HepG2 (cell line): Measurements from ENCODE around the gene TPPP2. TPM values are rescaled to one million over a fixed set of nuclear protein-coding genes. Genes with fewer than 3 reads are reported as not detected.

Experiments used
- BCL6 ChIP-seq: IDR thresholded peaks from 2 replicates; pipeline ENCODE4 v1.6.1; 2016; ENCODE audit warnings: missing genetic modification reagents, missing compliant biosample characterization
- CREM ChIP-seq, 2 experiments: sonication (generic) in 1 of 2; formaldehyde crosslinking in 1 of 2; IDR thresholded peaks; 2 replicates each; pipeline versions ENCODE4 v1.4.0 to v1.6.1; 2016 to 2020; ENCODE audit warnings: antibody characterized with exemption in 1 of 2, mild to moderate bottlenecking in 1 of 2, missing genetic modification reagents in 1 of 2
- DRAP1 ChIP-seq: IDR thresholded peaks from 2 replicates; pipeline ENCODE4 v1.6.1; 2016; ENCODE audit warnings: missing genetic modification reagents, missing compliant biosample characterization
- ETV5 ChIP-seq: IDR thresholded peaks from 2 replicates; pipeline ENCODE4 v1.6.1; 2018; ENCODE audit warnings: missing biosample characterization, missing genetic modification reagents, inconsistent platforms, borderline replicate concordance
- HDAC2 ChIP-seq: sonication (generic); formaldehyde crosslinking; IDR thresholded peaks from 2 replicates; pipeline ENCODE4 v1.4.0; 2020; ENCODE audit warnings: missing genetic modification reagents
- HOXA3 ChIP-seq: sonication (generic); formaldehyde crosslinking; IDR thresholded peaks from 2 replicates; pipeline ENCODE4 v1.5.0; 2020; ENCODE audit warnings: missing genetic modification reagents
- MED1 ChIP-seq: sonication (generic); formaldehyde crosslinking; IDR thresholded peaks from 2 replicates; pipeline ENCODE4 v1.4.0; 2020; ENCODE audit warnings: missing genetic modification reagents
- MLX ChIP-seq: IDR thresholded peaks from 2 replicates; pipeline ENCODE4 v1.6.1; 2016
- POLR2AphosphoS5 ChIP-seq: IDR thresholded peaks from 2 replicates; pipeline ENCODE4 v1.6.1; 2012; ENCODE audit warnings: low read depth, low read length
- RARA ChIP-seq: IDR thresholded peaks from 2 replicates; pipeline ENCODE4 v1.6.1; 2016; ENCODE audit warnings: missing genetic modification reagents, missing compliant biosample characterization
- SALL1 ChIP-seq: sonication (generic); formaldehyde crosslinking; IDR thresholded peaks from 2 replicates; pipeline ENCODE4 v1.8.0; 2022; ENCODE audit warnings: mild to moderate bottlenecking, missing genetic modification reagents
- SKIL ChIP-seq: sonication (generic); formaldehyde crosslinking; IDR thresholded peaks from 2 replicates; pipeline ENCODE4 v1.8.0; 2022; ENCODE audit warnings: missing genetic modification reagents, mild to moderate bottlenecking, moderate library complexity, borderline replicate concordance
- SOX5 ChIP-seq: IDR thresholded peaks from 2 replicates; pipeline ENCODE4 v1.6.1; 2016; ENCODE audit warnings: borderline replicate concordance
- SOX6 ChIP-seq, 2 experiments: fragments of 450-650 bp in 1 of 2; sonication (generic) in 1 of 2; formaldehyde crosslinking in 1 of 2; IDR thresholded peaks; 2 replicates each; pipeline versions ENCODE4 v1.4.0 to v1.6.1; 2017 to 2020; ENCODE audit warnings: antibody characterized with exemption in 1 of 2, mild to moderate bottlenecking in 1 of 2, missing genetic modification reagents in 1 of 2
- TBX2 ChIP-seq: sonication (generic); formaldehyde crosslinking; IDR thresholded peaks from 2 replicates; pipeline ENCODE4 v1.5.0; 2020; ENCODE audit warnings: missing genetic modification reagents, mild to moderate bottlenecking, borderline replicate concordance
- TCF7 ChIP-seq: sonication (generic); IDR thresholded peaks from 2 replicates; pipeline ENCODE4 v1.6.1; 2016; ENCODE audit warnings: antibody characterized with exemption, low read depth
- ZBTB34 ChIP-seq: sonication (generic); formaldehyde crosslinking; IDR thresholded peaks from 2 replicates; pipeline ENCODE4 v1.8.0; 2022; ENCODE audit warnings: mild to moderate bottlenecking, missing genetic modification reagents
- ZFX ChIP-seq: sonication (generic); formaldehyde crosslinking; IDR thresholded peaks from 2 replicates; pipeline ENCODE4 v1.4.0; 2020; ENCODE audit warnings: mild to moderate bottlenecking, low read depth, missing genetic modification reagents, moderate library complexity
- ZFY ChIP-seq: sonication (generic); formaldehyde crosslinking; IDR thresholded peaks from 2 replicates; pipeline ENCODE4 v1.4.0; 2020; ENCODE audit warnings: missing genetic modification reagents
- ZNF274 ChIP-seq: sonication (generic); formaldehyde crosslinking; IDR thresholded peaks from 2 replicates; pipeline ENCODE4 v1.5.1; 2020; ENCODE audit warnings: mild to moderate bottlenecking, missing genetic modification reagents
- ZNF567 ChIP-seq: sonication (generic); formaldehyde crosslinking; IDR thresholded peaks from 2 replicates; pipeline ENCODE4 v1.8.1; 2023; ENCODE audit warnings: mild to moderate bottlenecking, missing genetic modification reagents, borderline replicate concordance
- ZNF629 ChIP-seq: sonication (generic); formaldehyde crosslinking; conservative IDR thresholded peaks from 2 replicates; pipeline ENCODE4 v1.5.0; 2020; ENCODE audit warnings: missing genetic modification reagents
- ZSCAN9 ChIP-seq: IDR thresholded peaks from 2 replicates; pipeline ENCODE4 v1.6.1; 2016; ENCODE audit warnings: borderline replicate concordance
- polyA plus RNA-seq, 8 experiments: library from polyadenylated mRNA; depleted of rRNA in 3 of 8; stranded (reverse) in 7 of 8; unstranded in 1 of 8; fragments of >200 nt; fragmentation: Illumina TruSeq in 4 of 8; extraction: Trizol in 4 of 8; gene quantifications; 2 replicates each; pipeline versions ENCODE4 v1.2.1 to v1.2.3, GENCODE V29; 2011 to 2016; ENCODE audit warnings: low read depth in 4 of 8, missing spikeins in 1 of 8, mixed read lengths in 1 of 8; ENCODE audit not compliant: insufficient read depth in 1 of 8
- total RNA-seq, 5 experiments: library from RNA; depleted of rRNA; stranded (reverse); fragments of >200 nt; fragmentation: Illumina TruSeq; extraction: Trizol; gene quantifications; 2 replicates each; pipeline ENCODE4 v1.2.3, GENCODE V29; 2016; ENCODE audit warnings: low read depth in 1 of 5

The TPPP2 gene
- total and polyA plus RNA-seq, 2 of the 13 experiments (the other 11 are each of a cell fraction or from before 2014, with no cell fraction given): 0.58 to 4.2 TPM

GRCh38 chr14:21048638-21049037 lies 18.6 kb downstream of the TPPP2 start (continued):
- TF ChIP-seq MLX (CRISPR knock-in tag) (peak; percentile 39; the same call in 1 of the 2 replicates), ZNF274 (CRISPR knock-in tag) (no peak), ZFX (0 out of 2 replicates have a peak, but pooled peaks have one; percentile 20), SOX5 (peak; percentile 98), DRAP1 (CRISPR knock-in tag) (no peak), ZBTB34 (CRISPR knock-in tag) (peak; percentile 68; the same call in 1 of the 2 replicates), HDAC2 (CRISPR knock-in tag) (peak; percentile 67), POLR2AphosphoS5 (no peak), ZSCAN9 (CRISPR knock-in tag) (peak; percentile 44; the same call in 1 of the 2 replicates), SALL1 (CRISPR knock-in tag) (peak; percentile 52; the same call in 1 of the 2 replicates), TCF7 (peak; percentile 84), ZNF567 (CRISPR knock-in tag) (0 out of 2 replicates have a peak, but pooled peaks have one; percentile 57), BCL6 (CRISPR knock-in tag) (0 out of 2 replicates have a peak, but pooled peaks have one; percentile 44), TBX2 (peak; percentile 72), SKIL (CRISPR knock-in tag) (peak; percentile 75), ETV5 (CRISPR knock-in tag) (peak; percentile 82), HOXA3 (CRISPR knock-in tag) (peak; percentile 36; the same call in 1 of the 2 replicates), CREM (IDR thresholded peaks at IDR 0.05) (peak; percentile 63; the same call in 1 of the 2 replicates), CREM (CRISPR knock-in tag; IDR thresholded peaks at IDR 0.05) (no peak), SOX6 (IDR thresholded peaks at IDR 0.05) (no peak), SOX6 (CRISPR knock-in tag; IDR thresholded peaks at IDR 0.05) (peak; percentile 96), RARA (peak; percentile 80), MED1 (peak; percentile 81), ZNF629 (no peak), ZFY (CRISPR knock-in tag) (peak; percentile 43; the same call in 1 of the 2 replicates)
